Mucosa of rectum (tissue), 2 donors: Measurements from ENCODE around the gene ATP6V1B1.
A peak's percentile ranks its signal among the peaks of the same experiment; 100 is the strongest.

ENCODE experiments used
- H3K27ac ChIP-seq, 2 donors: one replicate each; pipeline ENCODE4 v1.7.0; 2013; ENCODE audit warnings: inconsistent platforms in 2 of 2, low read depth in 2 of 2, low read length in 2 of 2
- H3K27me3 ChIP-seq, 2 donors: one replicate each; pipeline ENCODE4 v1.7.0; 2013; ENCODE audit warnings: low read length in 2 of 2; ENCODE audit not compliant: control insufficient read depth in 2 of 2, insufficient read depth in 2 of 2
- H3K36me3 ChIP-seq, 2 donors: one replicate each; pipeline ENCODE4 v1.7.0; 2013; ENCODE audit warnings: low read length in 2 of 2; ENCODE audit not compliant: control insufficient read depth in 2 of 2, insufficient read depth in 2 of 2
- H3K4me1 ChIP-seq, 2 donors: one replicate each; pipeline ENCODE4 v1.7.0; 2013; ENCODE audit warnings: low read length in 2 of 2, mild to moderate bottlenecking in 1 of 2; ENCODE audit not compliant: control insufficient read depth in 2 of 2, insufficient read depth in 2 of 2
- H3K4me3 ChIP-seq, 2 donors: one replicate each; pipeline ENCODE4 v1.7.0; 2013; ENCODE audit warnings: low read length in 2 of 2
- H3K9ac ChIP-seq, 2 donors: one replicate each; pipeline ENCODE4 v1.7.0; 2013; ENCODE audit warnings: low read length in 2 of 2, low read depth in 1 of 2, mild to moderate bottlenecking in 1 of 2
- H3K9me3 ChIP-seq, 2 donors: one replicate each; pipeline ENCODE4 v1.7.0; 2013; ENCODE audit warnings: low read length in 2 of 2; ENCODE audit not compliant: control insufficient read depth in 2 of 2
- donor health status: healthy.
- donor health status: Normal muscosa, but diverticular disease.

The ATP6V1B1 gene

GRCh38 chr2:70907130-70908057 is 28.3 kb upstream of the ATP6V1B1 start:
- Histone ChIP-seq H3K4me3 (peak overlapping the region in 1 of 2 donors; percentile 37), H3K36me3 (no peaks in the 10 kb centered on the region), H3K27ac (no peak overlapping the region), H3K4me1 (no peaks in the 10 kb centered on the region), H3K9me3 (no peaks in the 10 kb centered on the region), H3K27me3 (peaks cover 29 to 41% of the 10 kb centered on the region in 2 donors), H3K9ac (no peak overlapping the region)

- Histone ChIP-seq H3K27me3 (peaks cover 0 to 4% of the 10 kb centered on the region in 2 donors), H3K36me3 (no peaks in the 10 kb centered on the region), H3K27ac (no peak overlapping the region), H3K4me1 (no peaks in the 10 kb centered on the region), H3K9me3 (no peaks in the 10 kb centered on the region), H3K9ac (no peak overlapping the region), H3K4me3 (no peak overlapping the region)
Measured at GRCh38 chr2:70916291-70916690, 19.4 kb upstream of the ATP6V1B1 start.

- Histone ChIP-seq H3K27ac (no peak overlapping the region), H3K9me3 (no peaks in the 10 kb centered on the region), H3K4me3 (no peak overlapping the region), H3K4me1 (no peaks in the 10 kb centered on the region), H3K9ac (no peak overlapping the region), H3K36me3 (no peaks in the 10 kb centered on the region), H3K27me3 (peaks cover 0 to 4% of the 10 kb centered on the region in 2 donors)
Measured at GRCh38 chr2:70918016-70918415, 17.7 kb upstream of the ATP6V1B1 start.

GRCh38 chr2:70919672-70920366 is 15.9 kb upstream of the ATP6V1B1 start:
- Histone ChIP-seq H3K4me3 (no peak overlapping the region), H3K27me3 (peaks cover 0 to 4% of the 10 kb centered on the region in 2 donors), H3K4me1 (no peaks in the 10 kb centered on the region), H3K36me3 (no peaks in the 10 kb centered on the region), H3K9ac (no peak overlapping the region), H3K9me3 (no peaks in the 10 kb centered on the region), H3K27ac (no peak overlapping the region)

- no peaks in the 10 kb centered on the region for H3K9me3 ChIP-seq
- no peaks in the 10 kb centered on the region for H3K4me1 ChIP-seq
- no peak overlapping the region for H3K9ac ChIP-seq
- H3K4me3 ChIP-seq, result no peak overlapping the region
- H3K27me3 ChIP-seq, result peaks cover 0 to 4% of the 10 kb centered on the region in 2 donors
- no peak overlapping the region for H3K27ac ChIP-seq
- no peaks in the 10 kb centered on the region for H3K36me3 ChIP-seq
Measured at GRCh38 chr2:70920367-70920715, 15.4 kb upstream of the ATP6V1B1 start.

GRCh38 chr2:70921031-70921430 is 14.7 kb upstream of the ATP6V1B1 start:
- no peaks in the 10 kb centered on the region for H3K9me3 ChIP-seq
- peaks cover 0 to 4% of the 10 kb centered on the region in 2 donors for H3K27me3 ChIP-seq
- no peak overlapping the region for H3K9ac ChIP-seq
- H3K27ac ChIP-seq, result no peak overlapping the region
- H3K4me3 ChIP-seq, result no peak overlapping the region
- no peaks in the 10 kb centered on the region for H3K36me3 ChIP-seq
- H3K4me1 ChIP-seq, result no peaks in the 10 kb centered on the region

- Histone ChIP-seq H3K9me3 (no peaks in the 10 kb centered on the region), H3K9ac (no peak overlapping the region), H3K27me3 (peaks cover 0 to 4% of the 10 kb centered on the region in 2 donors), H3K4me1 (no peaks in the 10 kb centered on the region), H3K4me3 (no peak overlapping the region), H3K27ac (no peak overlapping the region), H3K36me3 (no peaks in the 10 kb centered on the region)
Measured at GRCh38 chr2:70921839-70922234, 13.9 kb upstream of the ATP6V1B1 start.

- Histone ChIP-seq H3K4me3 (no peak overlapping the region), H3K9ac (no peak overlapping the region), H3K27me3 (peaks cover 0 to 3% of the 10 kb centered on the region in 2 donors), H3K9me3 (no peaks in the 10 kb centered on the region), H3K27ac (no peak overlapping the region), H3K36me3 (no peaks in the 10 kb centered on the region), H3K4me1 (no peaks in the 10 kb centered on the region)
Measured at GRCh38 chr2:70922235-70923234, 13.2 kb upstream of the ATP6V1B1 start.

GRCh38 chr2:70923378-70924015 is 12.2 kb upstream of the ATP6V1B1 start:
- Histone ChIP-seq H3K4me3 (no peak overlapping the region), H3K9me3 (no peaks in the 10 kb centered on the region), H3K27ac (no peak overlapping the region), H3K36me3 (no peaks in the 10 kb centered on the region), H3K9ac (no peak overlapping the region), H3K4me1 (no peaks in the 10 kb centered on the region), H3K27me3 (no peaks in the 10 kb centered on the region)
